HG02884 (cell line): ENCODE measurements around the gene SATB1.
"Not testable (repeated sequence)": the region's sequence is repeated elsewhere in the genome, so short reads cannot be mapped to it uniquely, and the experiment has no call there.

Experiments used
- ATAC-seq: cut with Tn5 transposase; IDR thresholded peaks from one replicate; pipeline ENCODE4 v1.9.1; 2021; ENCODE audit warnings: mild to moderate bottlenecking, moderate library complexity; ENCODE audit not compliant: unreplicated experiment

SATB1 gene

GRCh38 chr3:18424729-18425640, at the start of gene SATB1:
TSS of gene SATB1 (minus strand) at chr3:18425339. CDS start at chr3:18420967, 4,372 bp downstream.
- peak; percentile 51 for ATAC-seq

GRCh38 chr3:18474202-18474601, 49.1 kb upstream of the SATB1 start:
- no peak for ATAC-seq

GRCh38 chr3:18469775-18470174, 44.6 kb upstream of the SATB1 start:
- no peak for ATAC-seq

GRCh38 chr3:18466136-18466535, 41.0 kb upstream of the SATB1 start:
- ATAC-seq, result no peak

- no peak for ATAC-seq
Observed at GRCh38 chr3:18454766-18455165, 29.6 kb upstream of the SATB1 start.

- ATAC-seq, result not testable (repeated sequence)
Observed at GRCh38 chr3:18449618-18450017, 24.5 kb upstream of the SATB1 start.

GRCh38 chr3:18447720-18448119, 22.6 kb upstream of the SATB1 start:
- ATAC-seq, result no peak

- no peak for ATAC-seq
Observed at GRCh38 chr3:18446149-18446825, 21.1 kb upstream of the SATB1 start.

- ATAC-seq, result peak; percentile 21
Observed at GRCh38 chr3:18445401-18446148, 20.4 kb upstream of the SATB1 start.

GRCh38 chr3:18444595-18445400, 19.7 kb upstream of the SATB1 start:
- ATAC-seq, result peak; percentile 91

- no peak for ATAC-seq
Observed at GRCh38 chr3:18443665-18444594, 18.8 kb upstream of the SATB1 start.

- no peak for ATAC-seq
Observed at GRCh38 chr3:18442756-18443664, 17.9 kb upstream of the SATB1 start.

- no peak for ATAC-seq
Observed at GRCh38 chr3:18441551-18441950, 16.4 kb upstream of the SATB1 start.

GRCh38 chr3:18440066-18440722, 15.1 kb upstream of the SATB1 start:
- no peak for ATAC-seq

GRCh38 chr3:18439281-18439680, 14.1 kb upstream of the SATB1 start:
- ATAC-seq, result no peak

GRCh38 chr3:18438586-18438985, 13.4 kb upstream of the SATB1 start:
- no peak for ATAC-seq

- no peak for ATAC-seq
Observed at GRCh38 chr3:18436213-18436612, 11.1 kb upstream of the SATB1 start.

- ATAC-seq, result no peak
Observed at GRCh38 chr3:18434711-18435110, 9.6 kb upstream of the SATB1 start.
